NCI-H2227 treated with DMSO at 0.1 percent for 48 hours (cell line): Measurements from ENCODE around the gene KRTAP21-1.
"Not testable (repeated sequence)": the region's sequence is repeated elsewhere in the genome, so short reads cannot be mapped to it uniquely, and the experiment has no call there.

Experiments
- DNase-seq: peaks from one replicate; lab custom pipeline; 2025; lab: John Stamatoyannopoulos, UW

KRTAP21-1 gene

DNA sequence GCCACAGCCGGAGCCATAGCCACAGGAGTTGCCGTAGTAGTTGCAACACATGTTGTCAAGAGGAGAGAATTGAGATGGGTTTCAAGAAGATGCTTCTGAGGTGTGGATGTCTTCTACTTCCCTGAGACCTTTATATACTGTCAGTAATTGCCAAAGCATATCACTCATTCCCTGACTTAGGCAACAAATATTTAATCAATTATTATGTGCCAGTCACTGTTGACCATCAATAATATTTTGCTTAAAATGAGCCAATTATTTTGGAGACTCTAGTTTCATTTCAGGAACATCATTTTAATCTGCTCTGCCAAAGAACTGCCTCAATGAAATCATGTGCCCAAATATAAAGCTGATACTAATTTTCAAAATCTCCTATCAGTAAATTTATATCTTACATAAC lies at the start of gene KRTAP21-1:
Gene KRTAP21-1, minus strand, starts transcription at position 101 of the 400 bp plus-strand sequence. Its CDS starts 50 bp downstream, at position 51.
- DNase-seq: not testable (repeated sequence)

DNA sequence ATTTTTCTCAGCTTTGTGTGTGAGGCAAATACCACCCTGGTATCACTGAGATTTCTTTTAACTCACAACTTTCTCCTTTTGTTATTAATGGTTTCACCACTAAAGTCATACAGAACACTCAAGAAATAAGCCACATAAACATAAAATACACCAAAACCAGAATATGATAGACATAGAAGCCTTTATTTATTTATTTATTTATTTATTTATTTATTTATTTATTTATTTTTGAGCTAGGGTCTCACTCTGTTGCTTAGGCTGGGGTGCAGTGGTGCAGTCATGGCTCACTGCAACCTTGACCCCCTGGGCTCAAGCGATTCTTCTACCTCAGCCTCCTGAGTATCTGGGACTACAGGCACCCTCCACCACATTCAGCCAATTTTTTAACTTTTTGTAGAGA lies 45.4 kb upstream of the KRTAP21-1 start:
- DNase-seq: no peak

DNA sequence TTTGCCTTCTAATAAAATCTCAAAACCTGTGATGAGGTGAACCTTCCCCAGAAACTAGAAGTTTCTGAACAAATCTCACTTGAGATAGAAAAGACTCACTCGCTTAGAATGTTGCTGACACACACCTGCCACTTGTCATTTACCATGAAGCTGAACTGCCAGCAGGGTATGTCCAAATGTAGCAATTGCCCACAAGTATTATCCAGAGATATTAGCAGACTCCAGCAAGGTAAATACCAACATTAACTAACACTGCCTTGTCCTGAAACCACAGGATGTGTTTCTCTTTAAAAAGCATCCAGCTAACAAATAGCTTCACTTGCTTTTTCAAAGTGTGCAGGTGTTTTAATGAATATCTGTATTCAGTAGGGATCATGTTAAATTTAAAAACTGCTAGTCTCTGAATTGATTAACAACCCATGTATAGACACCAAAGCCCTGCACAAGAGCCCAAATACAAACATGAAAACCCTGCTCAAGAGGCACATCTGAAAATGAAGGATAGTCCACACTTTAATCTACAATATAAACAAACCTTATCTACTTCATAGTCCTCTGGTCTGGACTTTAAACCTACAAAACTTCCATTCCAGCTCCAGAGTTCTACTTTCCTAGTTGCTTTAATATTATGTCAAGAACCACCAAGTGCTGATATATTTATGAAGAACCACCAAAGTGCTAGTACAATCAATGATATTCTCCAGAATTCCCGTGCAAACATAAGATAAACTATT lies 38.5 kb upstream of the KRTAP21-1 start:
- DNase-seq: no peak

DNA sequence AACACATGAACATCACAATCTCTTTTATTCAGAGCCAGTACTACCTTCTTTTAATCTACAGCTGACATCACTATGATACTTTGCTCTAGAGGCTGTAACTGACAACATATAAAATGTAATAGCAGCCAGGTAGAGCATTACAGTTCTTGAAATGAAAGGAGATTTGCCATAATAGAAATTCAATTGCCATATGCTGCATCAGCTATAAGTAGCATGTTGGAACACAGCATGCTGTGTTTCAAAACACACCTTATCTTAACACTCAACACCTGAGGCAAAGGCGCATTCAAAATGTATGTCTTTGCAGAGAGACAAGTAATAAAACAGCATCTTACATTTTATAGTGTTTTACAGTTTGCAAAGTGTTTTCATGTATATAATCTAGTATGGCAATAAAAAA lies 24.0 kb upstream of the KRTAP21-1 start:
- no peak for DNase-seq

DNA sequence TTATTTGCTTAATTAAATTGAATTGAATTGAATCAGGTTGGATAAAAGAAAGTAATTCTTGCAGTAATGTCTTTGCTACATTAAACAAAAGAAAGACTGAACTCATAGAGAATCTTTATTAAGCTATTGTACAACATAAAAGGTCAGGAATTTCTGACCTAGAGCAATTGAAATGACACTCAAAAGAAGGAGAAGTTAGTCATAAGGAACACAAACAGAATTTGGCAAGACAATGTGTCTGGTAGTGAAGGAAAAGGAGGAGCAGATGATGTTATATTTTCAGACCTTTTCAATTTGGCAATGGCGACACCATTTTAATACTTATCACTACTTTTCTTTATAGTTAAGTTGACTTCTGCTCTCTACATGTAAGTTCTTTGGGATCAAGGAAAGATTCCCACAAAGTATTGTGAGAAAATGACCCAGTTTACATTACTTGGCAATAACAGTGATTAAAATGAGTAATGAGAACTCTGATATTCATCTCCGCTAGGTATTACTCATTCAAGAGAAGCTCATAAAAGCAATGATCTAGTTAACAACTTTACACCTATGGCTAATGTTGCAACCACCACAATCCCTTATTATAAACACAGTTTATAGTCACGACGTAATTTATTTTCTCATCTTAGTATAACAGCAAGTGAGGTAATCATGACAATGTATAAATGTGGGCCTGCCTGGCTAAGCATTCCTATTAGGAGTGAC lies 14.7 kb upstream of the KRTAP21-1 start:
- DNase-seq: no peak

DNA sequence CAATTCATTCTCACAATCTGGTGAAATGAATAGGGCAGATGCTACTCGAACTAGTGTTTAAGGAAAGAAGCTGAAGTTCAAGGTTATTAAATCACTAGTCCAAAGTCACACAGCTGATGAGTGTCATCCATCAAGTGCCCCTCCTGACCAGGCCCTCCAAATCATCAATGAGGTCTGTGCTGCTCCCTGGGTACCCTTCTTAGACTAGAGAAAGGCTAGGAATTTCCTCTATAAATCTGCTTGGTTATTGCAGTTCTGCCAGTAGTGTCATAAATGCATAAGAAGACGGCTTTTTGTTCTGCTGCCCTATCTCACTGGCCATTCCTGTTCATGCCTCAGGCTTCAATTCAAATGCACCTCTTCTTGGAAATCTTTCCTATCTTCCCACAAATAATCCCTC lies 5.5 kb upstream of the KRTAP21-1 start:
- no peak for DNase-seq

DNA sequence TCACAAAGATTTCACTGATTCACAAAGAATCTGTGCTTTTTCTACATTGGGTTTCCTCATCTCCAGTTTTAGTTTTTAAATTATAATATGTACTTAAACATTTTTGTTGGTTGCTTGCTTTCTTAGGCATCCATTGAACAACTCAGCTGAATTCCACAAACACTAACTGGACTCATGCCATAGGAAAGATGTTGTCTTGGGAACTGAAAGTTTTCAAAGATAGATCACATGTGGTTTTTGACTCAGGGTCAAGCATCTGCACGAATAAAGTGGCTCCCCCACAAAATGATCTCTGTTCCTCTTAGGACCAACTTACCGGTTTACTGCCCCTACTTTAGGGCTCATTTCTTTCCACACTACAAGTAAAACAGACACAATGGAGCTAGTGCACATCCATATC lies 3.1 kb upstream of the KRTAP21-1 start:
- DNase-seq: no peak

DNA sequence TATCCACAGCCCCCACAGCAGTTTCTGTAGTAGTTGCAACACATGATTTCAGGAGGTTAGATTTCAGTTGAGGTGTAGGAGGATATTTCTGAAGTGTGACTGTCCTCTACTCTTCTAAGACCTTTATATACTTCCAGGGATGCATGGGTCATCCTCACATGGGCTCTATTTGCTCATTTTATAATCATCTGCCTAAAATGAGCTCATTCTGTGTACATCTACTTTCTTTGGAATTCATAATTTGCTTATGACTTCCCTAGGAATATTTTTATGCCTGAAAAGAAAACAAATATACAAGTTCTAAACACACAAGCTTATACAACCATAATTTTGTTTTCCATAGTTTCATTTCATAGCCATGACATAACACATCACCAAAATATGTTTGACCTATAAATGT lies 8.1 kb downstream of the KRTAP21-1 start, which contains the start of gene KRTAP21-2:
Gene KRTAP21-2, minus strand, starts transcription at position 101 of the 400 bp plus-strand sequence. Its CDS starts 57 bp downstream, at position 44.
- DNase-seq: no peak

DNA sequence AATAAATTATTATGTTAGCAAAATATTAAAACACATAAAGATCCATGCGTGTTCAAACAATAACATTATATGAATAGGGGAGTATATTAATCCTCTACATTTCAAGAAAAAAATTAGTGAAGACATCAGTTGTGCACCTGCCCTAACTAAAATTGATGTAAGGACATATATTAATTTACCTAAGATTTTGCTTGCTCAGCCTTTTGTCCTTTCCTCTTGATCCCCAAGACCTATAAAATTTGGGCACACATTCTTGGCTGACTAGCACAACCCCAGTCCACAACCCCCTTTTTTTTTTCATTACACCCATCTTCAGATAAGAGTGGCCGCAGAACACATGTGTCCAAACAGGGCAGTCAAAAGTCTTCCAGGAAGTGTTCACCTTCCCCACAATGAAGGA lies 14.8 kb downstream of the KRTAP21-1 start:
- no peak for DNase-seq

DNA sequence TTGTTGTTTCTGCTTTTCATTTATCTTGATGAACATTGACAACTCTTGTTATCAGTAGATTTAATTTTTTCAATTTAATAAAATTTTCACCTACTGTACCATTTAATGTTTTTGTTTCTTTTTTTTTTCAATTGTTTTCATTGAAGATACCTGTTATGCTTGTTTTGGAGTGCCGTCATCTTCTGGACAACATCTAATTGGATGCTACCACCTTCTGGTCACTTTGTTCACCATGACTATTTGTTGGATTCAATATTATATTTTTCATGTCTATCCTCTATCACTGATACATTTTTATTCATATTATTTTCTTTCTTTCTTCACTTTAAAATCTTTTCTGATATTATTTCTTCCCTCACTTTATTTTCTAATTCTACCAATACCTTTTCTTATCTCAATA lies 22.2 kb downstream of the KRTAP21-1 start:
- DNase-seq: no peak

DNA sequence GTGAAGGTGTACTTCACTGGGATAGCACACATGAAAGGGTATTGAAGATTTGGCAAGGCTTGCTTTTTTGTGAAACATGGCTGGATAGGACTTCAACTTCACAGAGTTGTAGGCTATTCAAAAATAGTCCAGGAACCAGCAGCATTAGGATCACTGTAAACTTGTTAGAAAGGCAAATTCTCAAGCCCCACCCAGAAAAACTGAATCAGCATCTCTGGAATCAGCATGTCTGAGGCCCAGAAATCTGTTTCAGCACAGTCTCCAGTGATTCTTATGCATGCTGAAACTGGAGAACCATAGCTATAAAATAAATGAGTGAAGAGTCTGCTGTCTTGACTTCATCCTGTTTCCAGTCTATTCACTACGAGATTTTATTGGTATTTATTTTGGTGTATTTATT lies 28.5 kb downstream of the KRTAP21-1 start:
- DNase-seq: no peak

DNA sequence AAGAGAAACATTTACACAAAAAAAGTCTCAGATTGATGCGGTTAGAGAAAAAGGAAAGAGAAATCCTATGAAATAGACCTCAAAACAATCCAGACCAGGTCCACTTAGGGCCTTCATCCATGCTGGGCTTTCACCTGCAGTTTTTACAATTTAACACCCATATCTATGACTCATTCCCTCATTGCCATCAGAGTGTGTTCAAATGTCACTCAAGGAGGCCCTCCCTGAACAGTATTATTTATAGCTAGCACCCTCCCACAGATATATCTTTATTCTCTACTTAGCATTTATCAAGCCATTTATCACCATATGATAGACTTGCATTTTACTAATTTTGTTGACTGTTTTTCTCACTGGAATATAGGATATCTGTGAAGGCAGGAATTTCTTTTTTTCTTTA lies 35.8 kb downstream of the KRTAP21-1 start:
- DNase-seq: no peak

DNA sequence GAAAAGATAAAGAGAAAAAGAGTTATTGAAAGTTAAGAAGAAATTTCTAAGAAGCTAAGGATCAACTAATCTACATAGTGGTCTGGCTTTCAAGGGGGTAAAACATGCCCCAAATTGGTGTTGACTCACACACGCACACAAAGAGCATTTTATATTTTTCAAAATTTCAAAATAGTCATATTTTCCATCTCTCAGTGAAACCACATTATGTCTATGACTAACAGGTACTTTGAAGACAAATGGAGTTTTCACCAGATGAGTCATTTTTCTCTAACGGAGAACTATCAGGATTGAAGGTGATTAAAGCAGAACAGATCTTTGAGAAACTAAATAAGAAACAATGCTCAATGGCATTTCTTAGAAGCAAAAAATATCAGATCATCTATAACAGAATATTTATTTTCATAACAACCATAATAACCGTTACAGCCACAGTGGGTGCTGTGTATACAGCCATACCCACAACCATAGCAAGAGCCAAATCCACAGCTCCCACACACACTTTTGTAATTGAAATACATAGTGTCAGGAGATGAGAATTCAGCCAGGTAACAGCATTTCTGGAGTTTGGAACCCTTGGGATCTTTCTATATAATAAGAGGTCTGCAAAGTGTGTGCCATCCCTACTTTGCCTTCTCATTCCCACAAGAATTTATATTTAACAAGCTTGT lies 36.9 kb downstream of the KRTAP21-1 start, which contains the start of gene KRTAP21-3:
Gene KRTAP21-3, minus strand, starts transcription at position 539 of the 671 bp plus-strand sequence. Its CDS starts 18 bp downstream, at position 521.
- DNase-seq: no peak

DNA sequence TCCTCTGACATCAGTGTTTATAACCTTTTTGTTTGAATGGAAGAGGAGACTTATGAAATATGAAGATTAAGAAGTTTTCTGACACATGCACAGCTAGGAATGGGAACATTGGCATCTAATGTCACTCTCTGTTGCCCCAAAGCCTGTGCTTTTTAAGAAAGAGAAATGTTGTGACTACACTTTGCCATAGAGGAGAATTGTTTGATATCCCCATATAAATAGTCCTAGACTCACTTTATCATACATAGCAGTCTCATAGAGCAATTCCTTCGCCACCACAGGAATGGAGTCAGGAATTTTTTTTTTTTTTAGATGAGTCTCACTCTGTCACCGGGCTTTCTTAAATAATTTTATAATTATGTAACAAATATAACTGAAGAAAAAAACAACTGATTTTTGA lies 38.1 kb downstream of the KRTAP21-1 start:
- no peak for DNase-seq

DNA sequence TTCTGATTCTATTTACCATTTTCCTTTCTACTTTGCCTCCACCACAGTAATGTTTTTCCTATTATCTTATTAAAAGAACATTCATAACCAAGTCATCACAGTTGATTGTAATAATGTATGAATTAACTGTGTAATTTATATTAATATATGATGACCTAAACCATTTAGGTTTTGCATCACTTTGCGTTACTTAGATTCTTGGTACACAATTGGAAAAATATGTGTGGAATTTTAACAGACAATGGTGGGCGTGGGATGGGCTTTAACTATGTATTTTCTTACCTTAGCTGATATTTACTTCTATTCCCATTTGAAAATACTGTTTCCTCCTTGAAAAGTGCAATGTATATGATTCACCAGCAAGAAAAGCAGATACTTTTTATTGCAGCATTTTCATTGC lies 40.3 kb downstream of the KRTAP21-1 start:
- DNase-seq: no peak

DNA sequence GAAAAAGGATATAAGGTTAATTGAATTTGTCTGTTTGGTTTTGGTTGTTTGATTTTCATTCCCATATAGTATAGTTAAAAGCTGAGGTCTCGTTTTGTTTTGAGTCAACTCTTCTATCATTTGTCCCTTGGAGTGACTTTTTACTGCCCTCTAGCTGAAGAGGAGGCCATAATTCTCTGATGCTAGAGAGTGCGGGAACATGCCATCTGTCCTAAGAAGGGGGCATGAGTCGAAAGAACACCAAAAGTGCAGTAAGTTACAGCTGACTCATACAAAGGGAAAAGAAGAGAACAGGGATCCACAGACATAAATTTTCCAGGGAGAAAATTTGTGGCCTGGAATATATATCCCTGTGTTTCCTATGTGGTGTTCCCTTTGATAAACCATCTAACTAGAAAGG lies 40.8 kb downstream of the KRTAP21-1 start:
- no peak for DNase-seq

DNA sequence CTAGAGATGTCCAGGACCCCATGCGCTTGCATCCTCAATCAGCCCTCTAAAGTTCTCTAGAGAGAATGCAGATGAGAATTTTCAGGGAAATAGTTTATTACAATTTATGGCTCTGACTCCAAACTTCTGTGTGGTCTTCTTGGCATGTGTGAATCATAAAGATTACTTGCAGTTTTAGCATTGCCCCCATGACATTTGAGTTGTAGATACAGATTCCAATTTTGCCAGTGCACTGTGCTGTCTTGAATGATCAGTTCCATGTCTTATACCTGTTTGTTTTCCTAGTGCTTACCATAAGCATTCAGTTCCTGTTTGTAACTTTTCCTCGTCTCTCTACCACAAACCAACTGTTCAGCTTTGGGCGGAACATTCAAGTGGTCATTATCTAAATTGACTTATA lies 41.5 kb downstream of the KRTAP21-1 start:
- no peak for DNase-seq

DNA sequence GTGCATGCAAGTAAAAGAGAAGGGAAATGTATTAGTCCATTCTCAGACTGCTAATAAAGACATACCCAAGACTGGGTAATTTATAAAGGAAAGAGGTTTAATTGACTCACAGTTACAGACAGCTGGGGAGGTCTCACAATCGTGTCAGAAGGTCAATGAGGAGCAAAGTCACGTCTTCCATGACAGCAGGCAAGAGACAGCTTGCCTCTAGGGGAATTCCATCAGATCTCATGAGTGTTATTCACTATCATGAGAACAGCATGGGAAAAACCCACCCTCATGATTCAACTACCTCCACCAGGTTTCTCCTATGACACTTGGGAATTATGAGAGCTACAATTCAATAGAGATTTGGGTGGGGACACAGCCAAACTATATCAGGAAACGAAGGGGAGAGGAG lies 44.7 kb downstream of the KRTAP21-1 start:
- DNase-seq: no peak

DNA sequence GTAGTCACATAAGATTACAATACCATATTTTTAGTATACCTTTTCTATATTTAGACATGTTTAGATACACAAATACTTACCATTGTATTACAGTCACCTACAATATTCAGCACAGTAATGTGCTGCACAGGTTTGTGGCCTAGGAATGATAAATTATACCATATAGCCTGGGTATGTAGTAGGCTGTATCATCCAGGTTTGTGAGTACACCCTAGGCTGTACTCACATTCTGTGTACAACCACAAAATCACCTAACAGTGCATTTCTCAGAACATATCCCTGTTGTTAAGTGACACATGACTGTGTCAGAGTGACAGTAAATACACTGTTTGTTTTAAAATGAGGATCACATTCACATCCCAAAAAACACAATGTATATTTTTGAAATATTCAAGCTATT lies 47.8 kb downstream of the KRTAP21-1 start:
- no peak for DNase-seq
